Measurements from ENCODE around the gene ACTN4. TPM values are rescaled to one million over a fixed set of nuclear protein-coding genes. Genes with fewer than 3 reads are reported as not detected.

Gene ACTN4
- total and polyA plus RNA-seq, 2 of the 4 experiments (the other 2 are of a cell fraction), result 541 to 659 TPM

DNA sequence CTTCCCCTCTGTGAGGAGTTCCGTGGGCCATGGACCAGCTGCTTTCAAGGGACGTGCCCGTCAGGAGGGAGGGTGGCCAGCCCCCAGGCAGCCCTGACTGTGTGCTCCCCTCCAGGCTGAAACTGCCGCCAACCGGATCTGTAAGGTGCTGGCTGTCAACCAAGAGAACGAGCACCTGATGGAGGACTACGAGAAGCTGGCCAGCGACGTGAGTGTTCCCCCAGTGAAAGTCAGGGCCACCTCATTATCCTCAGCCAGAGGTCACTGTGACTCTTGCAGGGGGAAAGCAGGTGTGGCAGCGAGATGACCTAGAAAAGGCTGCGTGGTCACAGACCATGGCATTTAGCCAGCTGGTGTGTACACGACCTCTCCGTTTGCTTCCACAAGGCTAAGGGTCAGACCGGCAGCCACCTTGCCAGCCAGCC lies 66.9 kb downstream of the ACTN4 start:
- DNase-seq (no peak), ATAC-seq (ENCODE audit: low read depth) (no peak)
- dilution Hi-C loops (cut with HindIII; ENCODE audit: low sequenced_read_pairs, unreplicated experiment), result no loop called here
- Histone ChIP-seq H3K23ac (ENCODE audit: low read depth, low read length) (no peak overlapping the region), H2BK20ac (ENCODE audit: low read depth, low read length) (no peak overlapping the region), H2AK9ac (replicated peaks; ENCODE audit: low read depth, low read length, poor library complexity) (peak overlapping the region; percentile 9), H3K27ac (ENCODE audit: insufficient read depth, low read length) (peak overlapping the region; percentile 12; the same call in 1 of the 2 replicates), H3K79me1 (ENCODE audit: low read depth in 1 of 2, low read length in 2 of 2) (peaks cover 40 to 87% of the 10 kb centered on the region in 2 experiments), H2BK15ac (ENCODE audit: low read depth, low read length) (no peak overlapping the region), H3K14ac (replicated peaks; ENCODE audit: low read depth, low read length) (no peak overlapping the region), H3K56ac (ENCODE audit: extremely low read depth, insufficient read depth, low read length) (no peak overlapping the region), H3K9me3 (ENCODE audit: control insufficient read depth, insufficient read depth, low read length) (no peaks in the 10 kb centered on the region), H3K4ac (ENCODE audit: low read depth, low read length) (0 out of 2 replicates have a peak overlapping the region, but pooled peaks have one; percentile 7), H3K27me3 (ENCODE audit: control insufficient read depth, insufficient read depth, low read length) (no peaks in the 10 kb centered on the region), H4K20me1 (ENCODE audit: insufficient read depth, low read length) (peaks cover 43% of the 10 kb centered on the region), H4K8ac (ENCODE audit: low read depth in 2 of 2, low read length in 2 of 2) (peak overlapping the region in 1 of 2 experiments; percentile 29; a peak in 1 of 4 replicates), H2AFZ (replicated peaks; ENCODE audit: low read length, poor library complexity) (no peak overlapping the region), H3K4me2 (ENCODE audit: low read depth, low read length) (no peak overlapping the region), H2BK5ac (ENCODE audit: low read depth, low read length, poor library complexity, severe bottlenecking) (no peak overlapping the region), H3K18ac (ENCODE audit: low read depth, low read length) (no peak overlapping the region), H2AK5ac (ENCODE audit: low read depth, low read length) (no peak overlapping the region), H4K91ac (ENCODE audit: insufficient read depth, low read depth, low read length) (no peak overlapping the region), H3K4me3 (ENCODE audit: insufficient read depth, low read depth, low read length) (no peak overlapping the region), H3K9me1 (ENCODE audit: insufficient read depth, low read length) (peaks cover 27% of the 10 kb centered on the region), H3K9ac (ENCODE audit: low read depth, low read length) (no peak overlapping the region), H4K5ac (ENCODE audit: low read depth, low read length) (no peak overlapping the region), H3K36me3 (ENCODE audit: control insufficient read depth, insufficient read depth, low read length) (peaks cover 81% of the 10 kb centered on the region), H3K4me1 (ENCODE audit: control insufficient read depth, insufficient read depth, low read length) (peaks cover 39% of the 10 kb centered on the region), H2BK120ac (ENCODE audit: low read depth, low read length) (no peak overlapping the region)
- no TSS peak for BruUV-seq (replicated peaks)
- intact Hi-C loops (cut with micrococcal nuclease), result no loop called here
- ChIA-PET POLR2A (ENCODE audit: unreplicated experiment) (no interaction called here), CTCF (interaction anchor here (0.6 kb wide), 1 partner anchor 72 kb away, joined by 3 read pairs; no protein-coding TSS in a partner anchor)
- in situ Hi-C loops (cut with MboI; ENCODE audit: low sequenced_read_pairs), result no loop called here
- no peak for TF ChIP-seq CEBPB (IDR thresholded peaks at IDR 0.05; ENCODE audit: low read depth, low read length)
- no peak for TF ChIP-seq FOS (IDR thresholded peaks at IDR 0.05; ENCODE audit: low read depth, low read length)
- TF ChIP-seq MAFK (IDR thresholded peaks at IDR 0.05; ENCODE audit: low read depth, low read length), result no peak
- TF ChIP-seq, protein P1, sequence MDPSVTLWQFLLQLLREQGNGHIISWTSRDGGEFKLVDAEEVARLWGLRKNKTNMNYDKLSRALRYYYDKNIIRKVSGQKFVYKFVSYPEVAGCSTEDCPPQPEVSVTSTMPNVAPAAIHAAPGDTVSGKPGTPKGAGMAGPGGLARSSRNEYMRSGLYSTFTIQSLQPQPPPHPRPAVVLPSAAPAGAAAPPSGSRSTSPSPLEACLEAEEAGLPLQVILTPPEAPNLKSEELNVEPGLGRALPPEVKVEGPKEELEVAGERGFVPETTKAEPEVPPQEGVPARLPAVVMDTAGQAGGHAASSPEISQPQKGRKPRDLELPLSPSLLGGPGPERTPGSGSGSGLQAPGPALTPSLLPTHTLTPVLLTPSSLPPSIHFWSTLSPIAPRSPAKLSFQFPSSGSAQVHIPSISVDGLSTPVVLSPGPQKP (IDR thresholded peaks at IDR 0.05; ENCODE audit: borderline replicate concordance, low read depth, low read length), result no peak
- no peak for TF ChIP-seq RFX5 (IDR thresholded peaks at IDR 0.05; ENCODE audit: low read depth, low read length)
- TF ChIP-seq CTCF (conservative IDR thresholded peaks at IDR 0.05; ENCODE audit: low read depth, low read length), result no peak
- TF ChIP-seq RAD21 (IDR thresholded peaks at IDR 0.05; ENCODE audit: low read length), result no peak
- TF ChIP-seq MAZ (IDR thresholded peaks at IDR 0.05; ENCODE audit: borderline replicate concordance, low read depth, low read length), result no peak
- WGBS, 2 experiments (ENCODE audit: extremely low coverage in 2 of 2, insufficient read length in 1 of 2), result 94% methylated on average over 9 of the region's 14 CpGs; no CpG with 5 or more reads in 1 of the 2 experiments

All from IMR-90 (cell line).